ENCODE data around the gene ATP13A1. TPM values are rescaled to one million over a fixed set of nuclear protein-coding genes. Genes with fewer than 3 reads are reported as not detected.
"Not testable (repeated sequence)": the region's sequence is repeated elsewhere in the genome, so short reads cannot be mapped to it uniquely, and the experiment has no call there.

ATP13A1 gene
- total and polyA plus RNA-seq, 4 donors, result 13.9 to 105 (median 47.7) TPM

DNA sequence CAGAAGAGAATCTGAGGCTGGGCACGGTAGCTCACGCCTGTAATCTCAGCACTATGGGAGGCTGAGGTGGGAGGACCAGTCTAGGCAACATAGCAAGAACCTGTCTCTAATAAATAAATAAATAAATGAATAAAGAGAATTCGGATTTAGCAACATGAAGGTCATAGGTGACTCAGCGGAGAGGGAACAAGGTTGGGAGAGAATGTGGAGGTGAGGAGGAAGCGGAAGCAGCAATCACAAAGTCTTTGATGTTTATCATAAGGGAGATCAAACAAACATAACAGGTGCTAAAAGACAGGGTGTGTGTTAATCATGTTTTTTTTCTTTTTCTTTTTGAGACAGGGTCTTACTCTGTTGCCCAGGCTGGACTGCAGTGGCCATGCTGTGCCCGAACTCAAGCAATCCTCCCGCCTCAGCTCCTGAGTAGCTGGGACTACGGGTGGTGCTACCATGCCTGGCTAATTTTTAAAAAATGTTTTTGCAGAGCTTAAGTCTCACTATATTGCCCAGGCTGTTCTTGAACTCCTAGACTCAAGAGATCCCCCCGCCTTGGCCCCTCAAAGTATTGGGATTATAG, 61.3 kb downstream of the ATP13A1 start:
- Histone ChIP-seq H3K27me3 (ENCODE audit: control insufficient read depth in 1 of 2, insufficient read depth in 2 of 2, low read length in 1 of 2) (no peaks in the 10 kb centered on the region), H3K4me1 (ENCODE audit: control insufficient read depth in 1 of 2, insufficient read depth in 2 of 2, low read length in 2 of 2) (no peaks in the 10 kb centered on the region), H3K36me3 (ENCODE audit: control insufficient read depth in 1 of 2, insufficient read depth in 2 of 2, low read length in 1 of 2) (no peaks in the 10 kb centered on the region), H3K4me3 (ENCODE audit: low read length in 2 of 2) (no peak overlapping the region), H3K27ac (ENCODE audit: low read depth in 1 of 2, low read length in 2 of 2) (no peak overlapping the region), H3K9me3 (ENCODE audit: control insufficient read depth, low read length) (no peaks in the 10 kb centered on the region)
- WGBS, 2 donors, result 85 to 86% methylated on average over 9 of the region's 9 CpGs
- ATAC-seq (ENCODE audit: low FRiP score) (no peak), DNase-seq (no peak)
- intact Hi-C loops (cut with DNase I), result no loop called here

DNA sequence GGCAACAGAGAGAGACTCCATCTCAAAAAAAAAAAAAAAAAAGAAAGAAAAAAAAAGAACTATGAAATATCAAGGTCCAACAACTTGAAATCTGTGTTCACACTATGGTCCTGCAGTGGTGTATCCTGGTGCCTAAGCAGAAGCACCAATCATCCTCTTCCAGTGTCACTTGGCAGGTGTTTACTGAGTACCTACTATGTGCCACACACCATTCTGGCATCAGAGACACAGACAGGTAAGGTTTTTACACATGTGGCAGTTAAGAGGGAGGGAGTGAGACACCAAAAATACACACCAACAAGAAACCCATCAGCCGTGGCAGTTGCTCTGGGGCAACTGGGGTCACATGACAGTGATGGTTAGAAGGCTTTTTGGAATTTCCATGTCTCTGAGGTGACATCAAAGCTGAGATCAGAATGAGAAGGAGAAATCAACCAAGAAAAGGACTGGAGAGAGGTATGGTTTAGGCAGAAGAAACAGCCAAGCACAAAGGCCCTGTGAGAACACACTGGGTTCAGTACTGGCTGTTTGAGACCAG, 62.6 kb downstream of the ATP13A1 start:
- intact Hi-C loops (cut with DNase I), result no loop called here
- no peaks in the 10 kb centered on the region for H3K36me3 ChIP-seq (ENCODE audit: control insufficient read depth in 1 of 2, insufficient read depth in 2 of 2, low read length in 1 of 2)
- DNase-seq (no peak), ATAC-seq (ENCODE audit: low FRiP score) (no peak)
- H3K27ac ChIP-seq (ENCODE audit: low read depth in 1 of 2, low read length in 2 of 2), result no peak overlapping the region
- H3K27me3 ChIP-seq (ENCODE audit: control insufficient read depth in 1 of 2, insufficient read depth in 2 of 2, low read length in 1 of 2), result no peaks in the 10 kb centered on the region
- WGBS, 2 donors, result 86 to 90% methylated on average over 1 of the region's 1 CpG
- no peaks in the 10 kb centered on the region for H3K4me1 ChIP-seq (ENCODE audit: control insufficient read depth in 1 of 2, insufficient read depth in 2 of 2, low read length in 2 of 2)
- H3K4me3 ChIP-seq (ENCODE audit: low read length in 2 of 2), result no peak overlapping the region
- H3K9me3 ChIP-seq (ENCODE audit: control insufficient read depth, low read length), result no peaks in the 10 kb centered on the region

DNA sequence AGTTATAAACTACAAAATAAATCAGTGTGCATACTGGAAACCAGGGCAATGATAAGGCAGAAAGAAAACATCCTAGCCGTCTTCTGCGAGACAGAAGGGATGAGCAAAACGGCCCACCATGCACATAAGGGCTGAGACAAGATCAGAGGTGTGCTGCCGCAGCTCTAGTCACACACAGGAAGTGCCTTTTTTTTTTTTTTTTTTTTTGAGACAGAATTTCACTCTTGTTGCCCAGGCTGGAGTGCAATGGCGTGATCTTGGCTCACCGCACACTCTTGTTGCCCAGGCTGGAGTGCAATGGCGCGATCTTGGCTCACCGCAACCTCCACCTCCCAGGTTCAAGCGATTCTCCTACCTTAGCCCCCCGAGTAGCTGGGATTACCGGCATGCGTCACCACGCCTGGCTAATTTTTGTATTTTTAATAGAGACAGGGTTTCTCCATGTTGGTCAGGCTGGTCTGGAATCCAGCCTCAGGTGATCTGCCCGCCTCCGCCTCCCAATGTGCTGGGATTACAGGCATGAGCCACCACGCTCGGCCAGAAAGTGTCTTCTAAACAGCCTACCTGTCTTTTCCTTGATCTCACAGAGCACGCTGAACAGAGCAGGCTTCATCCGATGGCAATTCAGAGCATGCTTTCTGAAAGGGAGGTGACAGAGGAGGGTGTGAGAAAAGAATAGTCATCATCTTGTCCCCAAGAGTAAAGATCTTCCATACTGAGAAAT, 64.6 kb downstream of the ATP13A1 start:
- H3K4me3 ChIP-seq (ENCODE audit: low read length in 2 of 2); H3K27ac ChIP-seq (ENCODE audit: low read depth in 1 of 2, low read length in 2 of 2); H3K36me3 ChIP-seq (ENCODE audit: control insufficient read depth in 1 of 2, insufficient read depth in 2 of 2, low read length in 1 of 2); ATAC-seq (ENCODE audit: low FRiP score); DNase-seq; H3K4me1 ChIP-seq (ENCODE audit: control insufficient read depth in 1 of 2, insufficient read depth in 2 of 2, low read length in 2 of 2); H3K9me3 ChIP-seq (ENCODE audit: control insufficient read depth, low read length); H3K27me3 ChIP-seq (ENCODE audit: control insufficient read depth in 1 of 2, insufficient read depth in 2 of 2, low read length in 1 of 2); intact Hi-C loops (cut with DNase I): not testable (repeated sequence)
- WGBS, 2 donors, result 95 to 96% methylated on average over 20 of the region's 20 CpGs

DNA sequence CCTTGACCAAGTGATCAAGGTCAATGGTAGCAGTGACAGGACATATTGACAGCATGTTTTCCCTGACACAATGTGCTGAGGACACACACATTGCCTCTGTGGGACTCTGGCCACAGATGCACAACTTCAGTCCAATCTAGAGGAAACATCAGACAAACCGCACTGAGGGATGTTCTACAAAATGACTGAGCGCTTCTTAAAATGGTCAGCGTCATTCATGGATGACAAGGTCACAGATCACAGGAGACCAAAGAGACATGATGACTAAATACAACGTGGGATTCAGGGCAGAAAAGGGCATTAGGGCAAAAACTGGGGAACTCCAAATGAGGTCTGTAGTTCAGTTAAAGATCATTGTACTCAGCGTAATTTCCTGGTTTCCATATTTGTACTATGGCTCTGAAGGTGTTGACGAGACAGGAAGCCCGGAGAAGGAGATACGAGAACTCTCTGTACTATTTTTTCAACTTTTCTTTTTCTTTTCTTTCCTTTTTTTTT, 65.6 kb downstream of the ATP13A1 start:
- no peaks in the 10 kb centered on the region for H3K9me3 ChIP-seq (ENCODE audit: control insufficient read depth, low read length)
- H3K27ac ChIP-seq (ENCODE audit: low read depth in 1 of 2, low read length in 2 of 2), result no peak overlapping the region
- H3K36me3 ChIP-seq (ENCODE audit: control insufficient read depth in 1 of 2, insufficient read depth in 2 of 2, low read length in 1 of 2), result no peaks in the 10 kb centered on the region
- ATAC-seq (ENCODE audit: low FRiP score), result no peak
- intact Hi-C loops (cut with DNase I), result no loop called here
- no peaks in the 10 kb centered on the region for H3K4me1 ChIP-seq (ENCODE audit: control insufficient read depth in 1 of 2, insufficient read depth in 2 of 2, low read length in 2 of 2)
- H3K27me3 ChIP-seq (ENCODE audit: control insufficient read depth in 1 of 2, insufficient read depth in 2 of 2, low read length in 1 of 2), result no peaks in the 10 kb centered on the region
- no peak for DNase-seq
- no peak overlapping the region for H3K4me3 ChIP-seq (ENCODE audit: low read length in 2 of 2)
- 83 to 88% methylated on average over 8 of the region's 8 CpGs for WGBS, 2 donors

Other genes with a start within 250 kb of the ATP13A1 start
- gene TSSK6, start 148.1 kb downstream of the ATP13A1 start, total RNA-seq, result 1 to 10 TPM in 1 of 2 donors, under 1 TPM in 1; 0.84 to 1.2 TPM
- gene TSSK6, start 148.1 kb downstream of the ATP13A1 start, polyA plus RNA-seq, result 1 to 10 TPM in 1 of 2 donors, under 1 TPM in 1; 0.50 to 1.3 TPM
- gene NDUFA13, start 147.5 kb downstream of the ATP13A1 start, total RNA-seq, result 100 to 1,000 TPM; 183 to 208 TPM
- gene NDUFA13, start 147.5 kb downstream of the ATP13A1 start, polyA plus RNA-seq, result 100 to 1,000 TPM; 249 to 307 TPM
- gene YJEFN3, start 134.8 kb downstream of the ATP13A1 start, total RNA-seq, result 1 to 10 TPM; 3.8 to 7.2 TPM
- 10 to 100 TPM in 1 of 2 donors, under 1 TPM in 1; 0.75 to 60.1 TPM for gene YJEFN3, start 134.8 kb downstream of the ATP13A1 start, polyA plus RNA-seq
- 1 to 10 TPM in 1 of 2 donors, under 1 TPM in 1; 0.36 to 4.2 TPM for gene CILP2, start 125.4 kb downstream of the ATP13A1 start, total RNA-seq
- under 1 TPM in 1 of 2 donors, not detected in 1; 0.13 TPM for gene CILP2, start 125.4 kb downstream of the ATP13A1 start, polyA plus RNA-seq
- 1 to 10 TPM in 1 of 2 donors, under 1 TPM in 1; 0.65 to 1.4 TPM for gene PBX4, start 45.0 kb downstream of the ATP13A1 start, total RNA-seq
- gene PBX4, start 45.0 kb downstream of the ATP13A1 start, polyA plus RNA-seq, result 1 to 10 TPM in 1 of 2 donors, not detected in 1; 1.5 TPM
- gene LPAR2, start 35.5 kb downstream of the ATP13A1 start, total RNA-seq, result 10 to 100 TPM in 1 of 2 donors, 1 to 10 TPM in 1; 5.7 to 11.7 TPM
- gene LPAR2, start 35.5 kb downstream of the ATP13A1 start, polyA plus RNA-seq, result 10 to 100 TPM in 1 of 2 donors, 1 to 10 TPM in 1; 1.5 to 10.1 TPM
- gene GMIP, start 20.0 kb downstream of the ATP13A1 start, total RNA-seq, result 10 to 100 TPM; 14.9 to 25.6 TPM
- 1 to 10 TPM; 3.4 to 5.9 TPM for gene GMIP, start 20.0 kb downstream of the ATP13A1 start, polyA plus RNA-seq
- gene ZNF101, start 5.2 kb upstream of the ATP13A1 start, total RNA-seq, result 10 to 100 TPM; 11.3 to 13.3 TPM
- gene ZNF101, start 5.2 kb upstream of the ATP13A1 start, polyA plus RNA-seq, result 1 to 10 TPM; 2.0 to 6.5 TPM
- 10 to 100 TPM in 1 of 2 donors, 1 to 10 TPM in 1; 6.2 to 10.9 TPM for gene ZNF14, start 69.4 kb upstream of the ATP13A1 start, total RNA-seq
- 1 to 10 TPM; 3.0 to 4.6 TPM for gene ZNF14, start 69.4 kb upstream of the ATP13A1 start, polyA plus RNA-seq
- gene ZNF506, start 158.1 kb upstream of the ATP13A1 start, total RNA-seq, result 10 to 100 TPM; 28.8 to 37.7 TPM
- gene ZNF506, start 158.1 kb upstream of the ATP13A1 start, polyA plus RNA-seq, result 1 to 10 TPM; 4.1 to 7.8 TPM
- 10 to 100 TPM in 1 of 2 donors, 1 to 10 TPM in 1; 5.4 to 12.6 TPM for gene ZNF253, start 202.2 kb upstream of the ATP13A1 start, total RNA-seq
- gene ZNF253, start 202.2 kb upstream of the ATP13A1 start, polyA plus RNA-seq, result 1 to 10 TPM; 2.8 to 4.0 TPM
- gene ZNF93, start 237.3 kb upstream of the ATP13A1 start, total RNA-seq, result 1 to 10 TPM; 3.9 to 4.1 TPM
- gene ZNF93, start 237.3 kb upstream of the ATP13A1 start, polyA plus RNA-seq, result 1 to 10 TPM in 1 of 2 donors, under 1 TPM in 1; 0.50 to 1.9 TPM